Thymus (tissue), 11 donors: ENCODE results near the gene REC114. TPM values are rescaled to one million over a fixed set of nuclear protein-coding genes. Genes with fewer than 3 reads are reported as not detected.

Experiments
- DNase-seq, 9 donors: peaks; one replicate each; pipeline ENCODE4 v3.0.0-alpha.2; 2013; ENCODE audit warnings: low spot score in 9 of 9, low read depth in 6 of 9, missing footprints in 1 of 9
- H3K27ac ChIP-seq, 2 donors: one replicate each; pipeline ENCODE4 v1.5.1; 2013; ENCODE audit warnings: control low read depth in 1 of 2, low read depth in 1 of 2, low read length in 1 of 2, mild to moderate bottlenecking in 1 of 2, moderate library complexity in 1 of 2
- H3K27me3 ChIP-seq, 2 donors: one replicate each; pipeline ENCODE4 v1.5.1; 2013; ENCODE audit warnings: low read length in 1 of 2; ENCODE audit not compliant: control insufficient read depth in 2 of 2, insufficient read depth in 1 of 2
- H3K36me3 ChIP-seq, 2 donors: one replicate each; pipeline ENCODE4 v1.5.1; 2013; ENCODE audit warnings: low read length in 1 of 2, mild to moderate bottlenecking in 1 of 2, moderate library complexity in 1 of 2; ENCODE audit not compliant: control insufficient read depth in 2 of 2, insufficient read depth in 2 of 2
- H3K4me1 ChIP-seq, 2 donors: one replicate each; pipeline ENCODE4 v1.5.1; 2013; ENCODE audit warnings: low read length in 2 of 2; ENCODE audit not compliant: control insufficient read depth in 2 of 2, insufficient read depth in 2 of 2
- H3K4me3 ChIP-seq, 2 donors: one replicate each; pipeline ENCODE4 v1.5.1; 2013; ENCODE audit warnings: low read length in 2 of 2, control low read depth in 1 of 2, mild to moderate bottlenecking in 1 of 2
- H3K9me3 ChIP-seq, 2 donors: one replicate each; pipeline ENCODE4 v1.5.1; 2013; ENCODE audit warnings: low read length in 1 of 2, mild to moderate bottlenecking in 1 of 2; ENCODE audit not compliant: control insufficient read depth in 2 of 2, insufficient read depth in 1 of 2
- WGBS: extraction: QIAGEN DNeasy Blood & Tissue Kit; methylation state at CpG from one replicate; pipeline ENCODE4 v1.1.7; 2013; 5-methylcytosine and 5-hydroxymethylcytosine counted together
- polyA plus RNA-seq: library from polyadenylated mRNA; stranded (reverse); fragments of 200-250 nt; gene quantifications from one replicate; pipeline ENCODE4 v1.2.3, GENCODE V29; 2013
- total RNA-seq: library from RNA; stranded (reverse); fragments of 120-200 nt; gene quantifications from one replicate; pipeline ENCODE4 v1.2.4, GENCODE V29; 2013
- donor health status: healthy.

The REC114 gene
- total and polyA plus RNA-seq, 2 donors, result 0.07 to 0.09 TPM

DNA sequence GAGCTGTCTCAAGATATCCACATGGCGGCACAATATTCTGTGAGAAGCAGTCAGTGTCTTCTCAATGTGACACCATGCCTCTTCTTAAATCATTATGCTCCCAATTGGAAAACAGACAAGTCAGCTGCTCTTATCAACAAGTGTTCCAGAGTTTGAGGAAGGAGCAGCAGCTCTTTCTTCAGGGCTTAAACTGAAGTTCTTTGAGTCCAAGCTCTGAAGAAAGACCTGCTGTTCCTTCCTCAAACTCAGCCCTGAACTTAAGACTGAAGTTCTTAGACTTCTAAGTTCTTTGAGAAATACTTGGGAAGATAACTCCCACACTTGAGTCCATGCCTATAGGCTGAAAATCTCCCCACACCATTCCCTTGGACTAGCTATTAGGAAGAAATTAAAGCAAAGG lies 146.8 kb downstream of the REC114 start:
- DNase-seq, result no peak
- no peak overlapping the region for H3K4me3 ChIP-seq
- H3K27me3 ChIP-seq, result no peaks in the 10 kb centered on the region
- H3K36me3 ChIP-seq, result peaks cover 18 to 28% of the 10 kb centered on the region in 2 donors
- no peaks in the 10 kb centered on the region for H3K4me1 ChIP-seq
- WGBS, result 98% methylated on average over 1 of the region's 1 CpG
- no peaks in the 10 kb centered on the region for H3K9me3 ChIP-seq
- no peak overlapping the region for H3K27ac ChIP-seq

DNA sequence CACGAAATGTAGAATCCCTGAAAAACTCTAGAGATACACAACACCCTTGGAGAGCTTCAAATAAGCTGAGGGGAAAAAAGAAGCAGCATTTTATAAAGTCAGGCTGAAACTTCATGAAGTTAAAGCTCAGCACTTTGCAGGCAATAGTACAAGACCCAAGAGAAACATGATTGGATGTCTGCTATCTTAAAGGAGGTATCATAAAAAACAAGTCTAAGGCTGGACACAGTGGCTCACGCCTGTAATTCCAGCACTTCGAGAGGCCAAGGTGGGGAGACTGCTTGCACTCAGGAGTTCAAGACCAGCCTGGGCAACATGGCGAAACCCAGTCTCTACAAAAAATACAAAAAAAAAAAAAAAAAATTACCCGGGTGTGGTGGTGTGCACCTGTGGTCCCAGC lies 147.3 kb downstream of the REC114 start:
- peaks cover 18 to 25% of the 10 kb centered on the region in 2 donors for H3K36me3 ChIP-seq

DNA sequence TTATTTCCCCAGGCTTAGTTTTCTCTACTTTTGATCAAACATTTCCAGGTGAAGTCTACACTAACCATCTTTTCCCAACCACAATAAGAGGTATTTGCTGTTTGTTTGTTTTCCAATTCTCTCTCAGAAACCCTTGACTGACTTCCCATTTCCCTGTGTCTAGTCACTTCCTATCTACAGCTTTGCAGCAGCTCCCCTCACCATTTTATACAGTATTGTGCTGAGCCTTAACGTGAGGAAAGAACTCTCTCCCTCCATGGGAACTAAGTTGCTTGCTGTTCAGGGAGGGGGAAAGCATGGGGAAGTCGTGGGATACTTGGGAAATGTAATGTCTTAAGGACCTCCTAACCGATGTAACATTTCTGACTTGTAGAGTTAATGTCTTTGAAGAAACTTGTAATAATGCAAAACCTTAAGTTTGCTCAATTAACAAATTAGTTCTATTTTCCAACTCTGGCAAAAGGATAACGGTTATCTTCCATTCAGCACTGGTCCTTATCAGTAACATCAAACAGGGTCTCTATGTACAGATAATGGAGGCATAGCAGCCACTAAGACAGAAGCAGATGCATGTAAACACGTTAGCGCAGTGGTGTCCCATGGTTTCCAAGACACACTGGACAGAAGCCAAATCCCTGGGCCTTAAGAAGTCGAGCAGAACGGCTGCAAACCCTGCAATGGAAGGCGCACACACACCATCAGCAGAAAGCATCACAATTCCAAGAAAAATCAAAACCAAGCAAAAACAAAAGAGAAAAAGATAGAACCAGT lies 150.5 kb downstream of the REC114 start:
- peaks cover 4 to 7% of the 10 kb centered on the region in 2 donors for H3K36me3 ChIP-seq
- WGBS, result 84% methylated on average over 9 of the region's 9 CpGs
- H3K4me1 ChIP-seq, result no peaks in the 10 kb centered on the region

More for the DNA sequence above, 147.3 kb downstream of the REC114 start:
- Histone ChIP-seq H3K4me1 (no peaks in the 10 kb centered on the region), H3K27ac (no peak overlapping the region), H3K9me3 (no peaks in the 10 kb centered on the region), H3K27me3 (no peaks in the 10 kb centered on the region), H3K4me3 (no peak overlapping the region)
- no peak for DNase-seq
- WGBS, result 97% methylated on average over 5 of the region's 5 CpGs

DNA sequence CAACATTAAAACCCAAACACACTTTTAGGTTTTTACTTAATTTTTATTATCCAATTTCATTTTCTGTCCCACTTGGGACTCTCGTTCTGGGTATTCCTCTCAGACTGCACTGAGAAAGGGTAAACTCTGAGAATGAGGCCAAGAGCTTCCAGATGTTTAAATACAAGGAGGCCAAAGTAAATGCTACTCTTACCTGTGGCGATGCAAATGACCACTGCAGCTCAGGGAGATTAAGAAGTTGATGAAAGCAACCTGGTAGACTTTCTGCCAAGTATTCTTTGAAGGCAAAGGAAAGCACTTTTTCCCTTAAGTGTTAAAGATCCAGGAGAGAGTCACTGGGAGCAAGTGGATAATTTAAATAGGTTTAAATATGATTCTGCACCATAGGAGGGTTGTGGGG lies 151.1 kb downstream of the REC114 start:
- 97% methylated on average over 2 of the region's 2 CpGs for WGBS
- no peaks in the 10 kb centered on the region for H3K4me1 ChIP-seq
- no peak overlapping the region for H3K27ac ChIP-seq
- DNase-seq, result no peak
- H3K27me3 ChIP-seq, result no peaks in the 10 kb centered on the region
- H3K9me3 ChIP-seq, result no peaks in the 10 kb centered on the region
- H3K4me3 ChIP-seq, result no peak overlapping the region
- H3K36me3 ChIP-seq, result peaks cover under 1 to 4% of the 10 kb centered on the region in 2 donors

More for the DNA sequence above, 150.5 kb downstream of the REC114 start:
- H3K4me3 ChIP-seq, result no peak overlapping the region
- H3K27me3 ChIP-seq, result no peaks in the 10 kb centered on the region
- no peak for DNase-seq
- no peaks in the 10 kb centered on the region for H3K9me3 ChIP-seq
- no peak overlapping the region for H3K27ac ChIP-seq

DNA sequence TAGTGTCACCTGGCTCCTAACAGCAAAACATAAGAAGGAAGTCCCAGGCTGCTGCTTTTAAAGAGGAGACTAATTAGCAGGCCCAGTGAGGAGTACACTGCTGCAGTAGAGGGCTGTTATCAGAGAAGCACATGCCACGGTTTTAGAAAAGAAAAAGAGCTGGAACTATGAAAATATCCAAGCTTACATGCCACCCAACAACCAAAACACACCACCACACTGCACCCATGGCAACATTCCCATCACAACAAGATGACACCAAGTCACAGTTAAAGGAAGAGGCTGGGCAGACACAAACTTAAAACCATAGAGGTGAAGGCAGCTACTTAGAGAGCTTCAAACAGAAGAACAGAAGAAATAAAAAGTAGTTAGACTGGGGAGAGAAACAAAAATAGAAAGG lies 153.2 kb downstream of the REC114 start:
- no peak overlapping the region for H3K4me3 ChIP-seq
- no peaks in the 10 kb centered on the region for H3K9me3 ChIP-seq
- H3K36me3 ChIP-seq, result peaks cover 0 to 4% of the 10 kb centered on the region in 2 donors
- no peaks in the 10 kb centered on the region for H3K4me1 ChIP-seq
- WGBS, result 70% methylated on average over 1 of the region's 1 CpG
- H3K27me3 ChIP-seq, result no peaks in the 10 kb centered on the region
- DNase-seq, result no peak
- H3K27ac ChIP-seq, result no peak overlapping the region

DNA sequence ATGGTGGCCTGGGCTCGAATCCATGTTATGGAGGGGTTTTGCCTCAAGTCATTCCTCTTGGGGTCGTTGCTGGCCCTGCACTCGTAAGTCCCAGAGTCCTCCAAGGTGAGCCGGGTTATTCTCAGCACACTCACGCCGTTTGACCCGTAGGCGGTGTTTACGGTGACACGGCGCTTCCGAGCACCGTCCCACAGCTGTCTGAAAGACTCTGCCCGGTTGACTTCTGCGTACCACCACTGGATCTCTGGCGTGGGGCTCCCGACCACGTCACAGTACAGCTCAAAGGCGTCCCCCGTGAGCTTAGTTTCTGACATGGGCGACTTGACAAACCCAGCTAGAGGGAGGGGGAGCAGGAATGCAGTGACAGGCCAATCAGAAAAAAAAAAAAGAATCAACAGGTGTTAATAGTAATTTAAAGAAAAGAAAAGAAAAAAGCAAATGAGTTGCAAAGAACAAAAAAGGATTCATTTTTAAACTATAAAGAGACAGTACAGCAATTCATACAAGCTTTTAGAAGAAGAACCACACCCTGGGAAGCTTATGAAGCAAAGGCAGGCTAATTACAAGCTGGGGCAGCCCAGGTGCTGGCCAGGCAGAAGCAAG lies 154.2 kb downstream of the REC114 start:
- no peak for DNase-seq
- no peaks in the 10 kb centered on the region for H3K36me3 ChIP-seq
- H3K4me3 ChIP-seq, result no peak overlapping the region

DNA sequence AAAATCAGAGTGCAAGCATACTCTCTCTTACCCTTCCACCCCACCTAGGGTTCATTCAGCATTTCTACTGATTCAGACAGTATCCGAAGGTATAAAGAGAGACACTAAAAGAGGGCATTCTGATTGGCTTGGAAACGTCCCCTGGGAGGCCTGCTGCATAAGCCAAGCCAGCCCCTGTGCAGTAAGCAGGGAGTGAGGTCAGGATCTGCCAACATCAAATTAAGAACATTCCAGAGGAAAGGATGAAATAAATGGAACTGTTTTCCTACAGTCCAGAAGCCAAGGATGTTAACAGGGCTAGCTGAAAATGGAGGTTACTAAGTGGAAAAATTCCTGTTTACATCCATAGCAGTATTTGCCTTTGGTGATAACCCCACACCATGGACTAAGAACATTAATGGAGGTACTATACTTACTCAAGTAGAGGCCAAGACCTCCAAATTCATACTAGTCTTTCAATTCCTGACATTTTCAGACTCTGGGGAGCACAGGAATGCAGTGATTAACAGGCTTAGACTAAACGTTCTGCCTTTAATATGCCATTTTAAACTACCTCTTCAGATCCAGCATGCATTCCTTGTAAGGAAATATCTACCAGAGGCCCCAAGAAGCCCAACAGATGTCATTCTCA lies 155.7 kb downstream of the REC114 start:
- Histone ChIP-seq H3K9me3 (no peaks in the 10 kb centered on the region), H3K36me3 (no peaks in the 10 kb centered on the region), H3K4me1 (peaks cover 0 to 4% of the 10 kb centered on the region in 2 donors), H3K27me3 (no peaks in the 10 kb centered on the region), H3K27ac (no peak overlapping the region), H3K4me3 (no peak overlapping the region)
- DNase-seq, result no peak
- 91% methylated on average over 3 of the region's 3 CpGs for WGBS

More for the DNA sequence above, 154.2 kb downstream of the REC114 start:
- H3K9me3 ChIP-seq, result no peaks in the 10 kb centered on the region
- H3K4me1 ChIP-seq, result no peaks in the 10 kb centered on the region
- 97% methylated on average over 21 of the region's 21 CpGs for WGBS
- H3K27me3 ChIP-seq, result no peaks in the 10 kb centered on the region
- H3K27ac ChIP-seq, result no peak overlapping the region

DNA sequence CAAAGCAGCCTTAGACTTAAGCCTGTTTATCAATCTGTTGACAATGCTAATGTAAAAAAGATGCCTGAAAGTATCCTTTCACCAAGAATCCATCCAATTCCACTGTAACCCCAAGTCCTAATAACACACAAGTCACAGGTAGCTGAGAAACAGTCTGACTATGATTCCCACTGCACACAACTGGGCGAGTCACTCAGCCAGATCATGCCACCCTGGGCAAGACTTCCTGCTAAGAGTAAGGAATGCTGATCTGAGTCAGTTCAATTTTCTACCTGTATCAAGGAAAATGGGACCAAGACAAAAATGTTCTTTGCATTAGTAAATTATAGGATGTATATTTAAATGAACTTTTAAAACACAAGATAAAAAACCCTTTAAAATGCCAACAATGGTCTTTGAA lies 157.0 kb downstream of the REC114 start:
- 94% methylated on average over 1 of the region's 1 CpG for WGBS
- Histone ChIP-seq H3K4me1 (peaks cover 0 to 4% of the 10 kb centered on the region in 2 donors), H3K9me3 (no peaks in the 10 kb centered on the region), H3K36me3 (no peaks in the 10 kb centered on the region), H3K27me3 (no peaks in the 10 kb centered on the region), H3K27ac (no peak overlapping the region), H3K4me3 (no peak overlapping the region)
- no peak for DNase-seq
